HUES64 (cell line): ENCODE measurements around the gene TLE3.

Experiments
- H3K27ac ChIP-seq: 2 replicates; pipeline ENCODE4 v1.7.0; 2013; ENCODE audit warnings: low read depth, low read length, inconsistent platforms
- H3K27me3 ChIP-seq: 2 replicates; pipeline ENCODE4 v1.6.1; 2013; ENCODE audit warnings: mild to moderate bottlenecking, low read length; ENCODE audit not compliant: insufficient read depth
- H3K36me3 ChIP-seq: 2 replicates; pipeline ENCODE4 v1.6.1; 2013; ENCODE audit warnings: mild to moderate bottlenecking, low read length; ENCODE audit not compliant: insufficient read depth
- H3K4me1 ChIP-seq: 2 replicates; pipeline ENCODE4 v1.6.1; 2013; ENCODE audit warnings: mild to moderate bottlenecking, low read length, moderate library complexity; ENCODE audit not compliant: insufficient read depth
- H3K4me3 ChIP-seq: 2 replicates; pipeline ENCODE4 v1.5.1; 2013; ENCODE audit warnings: mild to moderate bottlenecking, low read length, moderate library complexity
- H3K9ac ChIP-seq: 2 replicates; pipeline ENCODE4 v1.6.1; 2013; ENCODE audit warnings: mild to moderate bottlenecking, low read depth, low read length
- H3K9me3 ChIP-seq: 2 replicates; pipeline ENCODE4 v1.6.1; 2013; ENCODE audit warnings: low read depth, low read length; ENCODE audit not compliant: insufficient read depth
- WGBS: fragments of 150-250, 120-280 bp; methylation state at CpG from one replicate; pipeline ENCODE4 v1.1.7; 2013; ENCODE audit warnings: missing lambda C conversion rate; 5-methylcytosine and 5-hydroxymethylcytosine counted together

TLE3 gene

GRCh38 chr15:70109978-70110377 is 12.3 kb upstream of the TLE3 start:
- WGBS: 92% methylated on average over 2 of the region's 2 CpGs

GRCh38 chr15:70109531-70109930 is 11.8 kb upstream of the TLE3 start:
- Histone ChIP-seq H3K4me1 (peaks cover 19% of the 10 kb centered on the region), H3K9ac (no peak overlapping the region), H3K27ac (no peak overlapping the region), H3K4me3 (no peak overlapping the region), H3K9me3 (no peaks in the 10 kb centered on the region), H3K27me3 (peaks cover 10% of the 10 kb centered on the region; the same call in 1 of the 2 replicates), H3K36me3 (no peaks in the 10 kb centered on the region)
- 95% methylated on average over 3 of the region's 3 CpGs for WGBS

More at GRCh38 chr15:70109978-70110377, 12.3 kb upstream of the TLE3 start:
- no peak overlapping the region for H3K27ac ChIP-seq
- H3K36me3 ChIP-seq: no peaks in the 10 kb centered on the region
- no peaks in the 10 kb centered on the region for H3K9me3 ChIP-seq
- H3K4me3 ChIP-seq: no peak overlapping the region
- no peak overlapping the region for H3K9ac ChIP-seq
- peaks cover 10% of the 10 kb centered on the region; the same call in 1 of the 2 replicates for H3K27me3 ChIP-seq
- H3K4me1 ChIP-seq: peaks cover 23% of the 10 kb centered on the region

- no peak overlapping the region for H3K27ac ChIP-seq
- H3K27me3 ChIP-seq: peaks cover 22% of the 10 kb centered on the region
- H3K4me1 ChIP-seq: peaks cover 13% of the 10 kb centered on the region
- no peaks in the 10 kb centered on the region for H3K9me3 ChIP-seq
- no peaks in the 10 kb centered on the region for H3K36me3 ChIP-seq
- no peak overlapping the region for H3K9ac ChIP-seq
- H3K4me3 ChIP-seq: no peak overlapping the region
- 87% methylated on average over 7 of the region's 7 CpGs for WGBS
Observed at GRCh38 chr15:70103880-70104626, 6.3 kb upstream of the TLE3 start.

GRCh38 chr15:70102827-70103226 is 5.1 kb upstream of the TLE3 start:
- no peaks in the 10 kb centered on the region for H3K9me3 ChIP-seq
- H3K27ac ChIP-seq: no peak overlapping the region
- H3K4me1 ChIP-seq: peaks cover 16% of the 10 kb centered on the region
- no peaks in the 10 kb centered on the region for H3K36me3 ChIP-seq
- no peak overlapping the region for H3K4me3 ChIP-seq
- no peak overlapping the region for H3K9ac ChIP-seq
- WGBS: 80% methylated on average over 3 of the region's 3 CpGs
- peaks cover 22% of the 10 kb centered on the region for H3K27me3 ChIP-seq

GRCh38 chr15:70101459-70102113 is 3.9 kb upstream of the TLE3 start:
- Histone ChIP-seq H3K9me3 (no peaks in the 10 kb centered on the region), H3K27ac (no peak overlapping the region; the same call in 1 of the 2 replicates), H3K9ac (no peak overlapping the region), H3K27me3 (peaks cover 22% of the 10 kb centered on the region), H3K36me3 (no peaks in the 10 kb centered on the region), H3K4me1 (peaks cover 16% of the 10 kb centered on the region), H3K4me3 (peak overlapping the region; percentile 43)
- 3% methylated on average over 11 of the region's 12 CpGs for WGBS

- H3K27ac ChIP-seq: no peak overlapping the region; the same call in 1 of the 2 replicates
Observed at GRCh38 chr15:70100474-70101341, 3.0 kb upstream of the TLE3 start.

GRCh38 chr15:70099967-70100473 is 2.3 kb upstream of the TLE3 start:
- peak overlapping the region; percentile 72; the same call in 1 of the 2 replicates for H3K27ac ChIP-seq
- under 1% methylated on average over 16 of the region's 17 CpGs for WGBS
- no peaks in the 10 kb centered on the region for H3K36me3 ChIP-seq
- H3K9ac ChIP-seq: no peak overlapping the region
- peak overlapping the region; percentile 43 for H3K4me3 ChIP-seq
- H3K4me1 ChIP-seq: peaks cover 18% of the 10 kb centered on the region
- no peaks in the 10 kb centered on the region for H3K9me3 ChIP-seq
- peaks cover 22% of the 10 kb centered on the region for H3K27me3 ChIP-seq

More at GRCh38 chr15:70100474-70101341, 3.0 kb upstream of the TLE3 start:
- H3K4me3 ChIP-seq: peak overlapping the region; percentile 43
- H3K4me1 ChIP-seq: peaks cover 16% of the 10 kb centered on the region
- H3K9me3 ChIP-seq: no peaks in the 10 kb centered on the region
- H3K27me3 ChIP-seq: peaks cover 22% of the 10 kb centered on the region
- H3K36me3 ChIP-seq: no peaks in the 10 kb centered on the region
- WGBS: under 1% methylated on average over 53 of the region's 54 CpGs
- peak overlapping the region; percentile 11; the same call in 1 of the 2 replicates for H3K9ac ChIP-seq

- Histone ChIP-seq H3K9me3 (no peaks in the 10 kb centered on the region), H3K9ac (peak overlapping the region; percentile 88), H3K4me3 (peak overlapping the region; percentile 93), H3K36me3 (0 out of 2 replicates have a peak, but pooled peaks cover 6% of the 10 kb centered on the region), H3K27me3 (peaks cover 22% of the 10 kb centered on the region), H3K27ac (peak overlapping the region; percentile 94), H3K4me1 (peaks cover 25% of the 10 kb centered on the region)
- under 1% methylated on average over 69 of the region's 69 CpGs for WGBS
Observed at GRCh38 chr15:70099167-70099966, 1.6 kb upstream of the TLE3 start.

- Histone ChIP-seq H3K9ac (peak overlapping the region; percentile 88), H3K4me1 (peaks cover 32% of the 10 kb centered on the region)
- under 1% methylated on average over 60 of the region's 60 CpGs for WGBS
Observed at GRCh38 chr15:70098461-70099166, 897 bp upstream of the TLE3 start.

GRCh38 chr15:70098153-70098460 is 390 bp upstream of the TLE3 start:
- peak overlapping the region; percentile 93 for H3K4me3 ChIP-seq
- peak overlapping the region; percentile 94; the same call in 1 of the 2 replicates for H3K27ac ChIP-seq
- no peaks in the 10 kb centered on the region for H3K9me3 ChIP-seq
- peak overlapping the region; percentile 88 for H3K9ac ChIP-seq
- peaks cover 37% of the 10 kb centered on the region for H3K4me1 ChIP-seq
- WGBS: 0% methylated on average over 4 of the region's 7 CpGs
- H3K27me3 ChIP-seq: peaks cover 17% of the 10 kb centered on the region
- peaks cover 11% of the 10 kb centered on the region for H3K36me3 ChIP-seq

More at GRCh38 chr15:70098461-70099166, 897 bp upstream of the TLE3 start:
- peak overlapping the region; percentile 93 for H3K4me3 ChIP-seq
- H3K9me3 ChIP-seq: no peaks in the 10 kb centered on the region
- H3K27me3 ChIP-seq: peaks cover 22% of the 10 kb centered on the region
- H3K36me3 ChIP-seq: 0 out of 2 replicates have a peak, but pooled peaks cover 9% of the 10 kb centered on the region
- H3K27ac ChIP-seq: peak overlapping the region; percentile 94
